HG03159 (cell line): ENCODE measurements around the gene IGFL2.
"Not testable (repeated sequence)": the region's sequence is repeated elsewhere in the genome, so short reads cannot be mapped to it uniquely, and the experiment has no call there.

Experiments
- ATAC-seq: cut with Tn5 transposase; IDR thresholded peaks from one replicate; pipeline ENCODE4 v1.9.1; 2021; ENCODE audit warnings: mild to moderate bottlenecking, moderate library complexity; ENCODE audit not compliant: unreplicated experiment

IGFL2 gene

GRCh38 chr19:46206682-46207081, 58.6 kb downstream of the IGFL2 start:
- no peak for ATAC-seq

- not testable (repeated sequence) for ATAC-seq
Measured at GRCh38 chr19:46207858-46208257, 59.8 kb downstream of the IGFL2 start.

- ATAC-seq: no peak
Measured at GRCh38 chr19:46209051-46209450, 61.0 kb downstream of the IGFL2 start.

- no peak for ATAC-seq
Measured at GRCh38 chr19:46209472-46209871, 61.4 kb downstream of the IGFL2 start.

GRCh38 chr19:46210669-46211068, 62.6 kb downstream of the IGFL2 start:
- ATAC-seq: no peak
